ENCODE measurements around the gene ARHGAP40.

The ARHGAP40 gene

DNA sequence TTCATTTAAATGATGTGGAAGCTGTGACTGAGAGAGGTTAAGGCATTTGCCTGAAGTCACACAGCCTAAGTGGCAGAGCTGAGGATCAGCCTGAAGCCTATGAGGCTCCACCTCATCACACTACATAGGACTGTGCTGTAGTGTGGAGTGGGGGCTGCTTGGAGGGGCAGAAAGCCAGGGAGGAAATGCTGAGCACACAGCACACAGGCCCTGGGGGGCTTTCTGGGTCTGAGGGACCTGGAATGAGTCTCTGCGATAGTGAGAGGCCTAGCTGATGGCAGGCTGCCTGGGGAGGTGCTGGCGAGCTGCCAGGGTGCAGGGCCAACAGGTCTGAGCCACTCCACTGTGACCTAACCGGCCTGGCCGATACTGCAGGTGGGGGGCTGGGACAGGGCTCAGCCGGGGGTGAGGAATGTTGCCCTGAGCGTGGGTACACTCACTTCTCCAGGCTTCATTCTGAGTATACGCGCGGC is 2.2 kb upstream of the ARHGAP40 start:
- DNase-seq: no peak
- no peaks in the 10 kb centered on the region for H3K4me1 ChIP-seq (ENCODE audit: control insufficient read depth, insufficient read depth, low read length, poor library complexity, severe bottlenecking)
- H3K27me3 ChIP-seq (replicated peaks; ENCODE audit: control insufficient read depth, insufficient read depth, low read length, poor library complexity, severe bottlenecking): peaks cover 11% of the 10 kb centered on the region
- H3K9me3 ChIP-seq (ENCODE audit: control insufficient read depth, low read length): no peaks in the 10 kb centered on the region
- no peak overlapping the region for H3K27ac ChIP-seq (ENCODE audit: insufficient read depth, low read length, poor library complexity, severe bottlenecking)
- H3K36me3 ChIP-seq (ENCODE audit: control insufficient read depth, insufficient read depth, low read length): no peaks in the 10 kb centered on the region
- no peak overlapping the region for H3K4me3 ChIP-seq (ENCODE audit: insufficient read depth, low read depth, low read length, poor library complexity, severe bottlenecking)

DNA sequence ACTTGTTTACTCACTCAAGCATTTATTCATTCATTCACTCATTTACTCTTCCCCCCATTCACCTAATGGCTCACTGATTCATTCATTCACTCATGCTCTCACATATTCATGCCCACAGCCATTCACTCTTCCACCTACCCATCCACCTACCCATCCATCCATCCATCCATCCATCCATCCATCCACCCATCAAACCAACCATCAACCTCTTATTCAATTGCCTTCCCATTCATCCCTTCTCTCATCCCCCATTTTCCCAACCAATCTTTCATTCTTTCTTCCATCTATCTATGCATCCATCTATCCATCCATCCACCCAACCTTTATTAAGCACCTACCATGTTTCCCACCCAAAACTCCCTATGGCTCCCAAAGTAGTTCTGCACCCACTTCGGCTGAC is 1.6 kb upstream of the ARHGAP40 start:
- H3K9me3 ChIP-seq (ENCODE audit: control insufficient read depth, low read length): no peaks in the 10 kb centered on the region
- H3K4me1 ChIP-seq (ENCODE audit: control insufficient read depth, insufficient read depth, low read length, poor library complexity, severe bottlenecking): no peaks in the 10 kb centered on the region
- no peak for DNase-seq
- H3K27me3 ChIP-seq (replicated peaks; ENCODE audit: control insufficient read depth, insufficient read depth, low read length, poor library complexity, severe bottlenecking): peaks cover 11% of the 10 kb centered on the region
- H3K4me3 ChIP-seq (ENCODE audit: insufficient read depth, low read depth, low read length, poor library complexity, severe bottlenecking): no peak overlapping the region
- H3K36me3 ChIP-seq (ENCODE audit: control insufficient read depth, insufficient read depth, low read length): no peaks in the 10 kb centered on the region
- no peak overlapping the region for H3K27ac ChIP-seq (ENCODE audit: insufficient read depth, low read length, poor library complexity, severe bottlenecking)

DNA sequence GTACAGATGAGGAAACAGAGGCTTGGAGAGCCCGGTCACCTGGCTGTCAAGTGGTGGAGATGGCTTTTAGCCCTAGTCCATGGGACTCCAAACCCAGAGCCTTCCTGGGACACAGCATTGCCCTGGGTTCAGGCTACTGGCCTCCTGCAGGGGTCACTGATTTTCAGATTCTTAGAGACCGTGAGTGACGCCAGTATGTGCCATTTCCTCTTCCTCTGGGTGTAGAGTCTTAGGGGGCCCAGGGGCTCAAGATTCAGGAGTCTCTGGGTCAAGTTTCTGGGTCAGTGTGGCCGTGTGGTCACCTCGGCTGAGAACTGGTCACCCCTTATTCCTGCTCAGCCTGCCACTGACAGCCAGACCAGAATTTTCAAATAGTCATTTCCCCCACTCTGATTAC is 574 bp downstream of the ARHGAP40 start:
- Histone ChIP-seq H3K27ac (ENCODE audit: insufficient read depth, low read length, poor library complexity, severe bottlenecking) (no peak overlapping the region), H3K4me3 (ENCODE audit: insufficient read depth, low read depth, low read length, poor library complexity, severe bottlenecking) (no peak overlapping the region), H3K4me1 (ENCODE audit: control insufficient read depth, insufficient read depth, low read length, poor library complexity, severe bottlenecking) (no peaks in the 10 kb centered on the region), H3K9me3 (ENCODE audit: control insufficient read depth, low read length) (no peaks in the 10 kb centered on the region), H3K36me3 (ENCODE audit: control insufficient read depth, insufficient read depth, low read length) (no peaks in the 10 kb centered on the region), H3K27me3 (replicated peaks; ENCODE audit: control insufficient read depth, insufficient read depth, low read length, poor library complexity, severe bottlenecking) (peaks cover 11% of the 10 kb centered on the region)
- DNase-seq: no peak

DNA sequence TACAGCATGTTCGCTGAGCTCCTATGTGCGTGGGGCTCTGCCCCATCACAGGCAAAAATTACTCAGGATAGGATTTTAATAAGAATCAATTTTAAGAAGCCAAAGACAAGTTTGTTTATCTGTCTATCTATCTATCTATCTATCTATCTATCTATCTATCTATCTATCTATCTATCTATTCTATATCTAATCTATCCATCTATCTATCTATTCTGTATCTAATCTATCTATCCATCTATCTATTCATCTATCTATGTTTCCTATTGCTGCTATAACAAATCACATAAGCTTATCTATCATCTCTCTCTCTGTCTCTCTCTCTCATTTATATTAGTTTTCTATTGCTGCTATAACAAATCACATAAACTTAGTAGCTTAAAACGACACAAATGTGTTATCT is 1.7 kb downstream of the ARHGAP40 start:
- no peak for DNase-seq
- Histone ChIP-seq H3K36me3 (ENCODE audit: control insufficient read depth, insufficient read depth, low read length) (no peaks in the 10 kb centered on the region), H3K4me1 (ENCODE audit: control insufficient read depth, insufficient read depth, low read length, poor library complexity, severe bottlenecking) (no peaks in the 10 kb centered on the region), H3K9me3 (ENCODE audit: control insufficient read depth, low read length) (no peaks in the 10 kb centered on the region), H3K27ac (ENCODE audit: insufficient read depth, low read length, poor library complexity, severe bottlenecking) (no peak overlapping the region), H3K4me3 (ENCODE audit: insufficient read depth, low read depth, low read length, poor library complexity, severe bottlenecking) (no peak overlapping the region), H3K27me3 (replicated peaks; ENCODE audit: control insufficient read depth, insufficient read depth, low read length, poor library complexity, severe bottlenecking) (peaks cover 11% of the 10 kb centered on the region)

DNA sequence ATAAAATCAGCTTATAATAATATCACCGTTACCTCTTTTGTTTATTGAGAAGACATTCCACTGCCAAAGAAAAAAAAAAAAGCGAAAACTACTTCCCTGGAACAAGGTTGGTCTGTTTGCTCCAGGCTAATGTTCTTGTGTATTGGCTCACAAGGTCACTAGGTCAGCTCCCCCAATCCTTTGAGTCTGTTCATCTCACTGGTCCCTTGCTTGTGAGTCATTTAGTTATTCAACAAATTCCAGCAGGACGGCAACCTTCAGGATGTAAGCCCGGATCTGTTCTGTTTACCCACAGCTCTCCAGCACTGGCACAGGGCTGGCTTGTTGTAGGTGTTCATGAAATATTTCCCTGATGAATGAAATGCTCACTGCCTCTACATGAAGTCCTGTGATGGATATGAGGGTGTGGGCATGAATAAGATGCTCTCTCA is 3.3 kb downstream of the ARHGAP40 start:
- H3K27me3 ChIP-seq (replicated peaks; ENCODE audit: control insufficient read depth, insufficient read depth, low read length, poor library complexity, severe bottlenecking): peaks cover 11% of the 10 kb centered on the region
- DNase-seq: no peak
- no peak overlapping the region for H3K4me3 ChIP-seq (ENCODE audit: insufficient read depth, low read depth, low read length, poor library complexity, severe bottlenecking)
- H3K9me3 ChIP-seq (ENCODE audit: control insufficient read depth, low read length): no peaks in the 10 kb centered on the region
- no peaks in the 10 kb centered on the region for H3K4me1 ChIP-seq (ENCODE audit: control insufficient read depth, insufficient read depth, low read length, poor library complexity, severe bottlenecking)
- no peaks in the 10 kb centered on the region for H3K36me3 ChIP-seq (ENCODE audit: control insufficient read depth, insufficient read depth, low read length)
- no peak overlapping the region for H3K27ac ChIP-seq (ENCODE audit: insufficient read depth, low read length, poor library complexity, severe bottlenecking)

DNA sequence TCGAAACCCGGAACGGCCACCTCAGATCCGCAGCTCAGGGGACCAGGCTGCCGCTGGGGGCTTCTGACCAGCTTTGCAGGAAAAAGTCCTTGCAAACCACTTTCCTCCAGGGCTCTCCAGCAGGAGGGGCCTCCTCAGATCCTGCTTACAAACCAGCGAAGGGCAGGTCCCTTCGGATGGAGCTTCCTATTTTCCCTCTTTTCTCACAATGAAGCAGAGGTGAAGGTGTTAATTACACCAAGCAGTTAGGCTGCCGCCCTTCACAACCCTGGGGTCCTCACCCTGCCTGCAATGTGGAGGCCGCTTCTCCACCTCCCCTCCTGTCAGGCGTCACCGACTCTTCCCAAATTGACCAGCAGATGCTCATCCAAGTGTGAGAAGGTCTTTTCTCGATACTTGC is 5.7 kb downstream of the ARHGAP40 start:
- Histone ChIP-seq H3K4me3 (ENCODE audit: insufficient read depth, low read depth, low read length, poor library complexity, severe bottlenecking) (no peak overlapping the region), H3K27me3 (replicated peaks; ENCODE audit: control insufficient read depth, insufficient read depth, low read length, poor library complexity, severe bottlenecking) (no peaks in the 10 kb centered on the region), H3K36me3 (ENCODE audit: control insufficient read depth, insufficient read depth, low read length) (no peaks in the 10 kb centered on the region), H3K27ac (ENCODE audit: insufficient read depth, low read length, poor library complexity, severe bottlenecking) (no peak overlapping the region), H3K4me1 (ENCODE audit: control insufficient read depth, insufficient read depth, low read length, poor library complexity, severe bottlenecking) (no peaks in the 10 kb centered on the region), H3K9me3 (ENCODE audit: control insufficient read depth, low read length) (no peaks in the 10 kb centered on the region)
- no peak for DNase-seq

DNA sequence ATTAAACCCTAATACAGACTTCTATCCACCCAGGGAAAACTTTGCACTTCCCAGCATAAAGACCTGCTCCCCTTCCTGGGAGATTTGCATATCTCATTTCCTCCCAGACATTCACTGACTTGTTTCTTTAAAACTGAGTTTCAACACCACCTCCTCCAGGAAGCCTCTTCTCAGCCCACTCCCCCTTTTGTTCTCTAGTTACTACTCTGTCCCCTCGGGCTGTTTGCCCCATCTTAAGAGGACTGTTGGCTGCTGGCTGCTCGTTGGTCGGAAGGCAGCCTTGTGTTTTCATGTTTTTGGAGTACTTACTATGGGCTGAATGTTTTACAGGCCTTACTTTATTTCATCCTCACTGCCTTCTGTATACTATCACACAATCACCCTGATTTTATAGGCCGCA is 6.6 kb downstream of the ARHGAP40 start:
- H3K36me3 ChIP-seq (ENCODE audit: control insufficient read depth, insufficient read depth, low read length): no peaks in the 10 kb centered on the region
- no peaks in the 10 kb centered on the region for H3K4me1 ChIP-seq (ENCODE audit: control insufficient read depth, insufficient read depth, low read length, poor library complexity, severe bottlenecking)
- no peak overlapping the region for H3K4me3 ChIP-seq (ENCODE audit: insufficient read depth, low read depth, low read length, poor library complexity, severe bottlenecking)
- no peaks in the 10 kb centered on the region for H3K9me3 ChIP-seq (ENCODE audit: control insufficient read depth, low read length)
- no peak overlapping the region for H3K27ac ChIP-seq (ENCODE audit: insufficient read depth, low read length, poor library complexity, severe bottlenecking)
- H3K27me3 ChIP-seq (replicated peaks; ENCODE audit: control insufficient read depth, insufficient read depth, low read length, poor library complexity, severe bottlenecking): no peaks in the 10 kb centered on the region
- no peak for DNase-seq

DNA sequence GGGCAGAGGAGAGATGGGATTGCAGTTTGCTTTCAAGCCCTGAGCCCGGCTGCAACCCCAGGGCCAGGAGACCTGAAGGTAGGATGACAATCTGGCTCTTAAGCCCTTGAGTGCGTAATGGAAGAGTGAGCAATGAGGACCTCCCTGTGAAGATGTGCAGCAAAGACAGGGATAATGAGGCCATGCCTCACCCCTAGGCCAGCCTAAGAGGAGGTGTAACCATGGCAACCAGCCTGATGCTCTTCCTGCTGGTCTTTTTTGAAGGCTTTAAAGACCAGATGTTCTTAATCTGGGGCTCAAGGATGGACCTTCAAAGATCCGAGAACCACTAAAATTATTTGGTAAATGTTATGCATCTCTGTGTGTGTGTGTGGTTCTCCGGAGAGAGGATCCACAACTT is 8.2 kb downstream of the ARHGAP40 start:
- Histone ChIP-seq H3K4me1 (ENCODE audit: control insufficient read depth, insufficient read depth, low read length, poor library complexity, severe bottlenecking) (no peaks in the 10 kb centered on the region), H3K27me3 (replicated peaks; ENCODE audit: control insufficient read depth, insufficient read depth, low read length, poor library complexity, severe bottlenecking) (no peaks in the 10 kb centered on the region), H3K9me3 (ENCODE audit: control insufficient read depth, low read length) (no peaks in the 10 kb centered on the region), H3K27ac (ENCODE audit: insufficient read depth, low read length, poor library complexity, severe bottlenecking) (no peak overlapping the region), H3K36me3 (ENCODE audit: control insufficient read depth, insufficient read depth, low read length) (no peaks in the 10 kb centered on the region), H3K4me3 (ENCODE audit: insufficient read depth, low read depth, low read length, poor library complexity, severe bottlenecking) (no peak overlapping the region)
- DNase-seq: no peak

DNA sequence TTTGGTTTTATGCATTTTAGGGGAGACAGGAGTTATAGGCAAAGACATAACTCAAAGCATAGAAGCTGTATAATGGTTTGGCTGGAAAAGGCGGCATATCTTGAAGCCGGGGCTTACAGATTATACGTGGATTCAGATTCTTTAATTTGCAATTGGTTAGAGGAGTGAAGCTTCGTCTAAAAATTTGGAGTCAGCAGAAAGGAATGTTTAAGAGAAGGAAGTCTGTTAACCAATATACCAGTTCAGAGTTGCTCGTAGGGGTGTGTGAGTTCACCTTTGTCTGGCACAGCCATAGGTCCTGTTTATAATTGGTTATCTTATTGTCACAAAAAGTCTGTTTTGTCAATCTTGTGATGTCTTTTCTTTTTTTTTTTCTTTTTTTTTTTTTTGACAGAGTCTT is 8.9 kb downstream of the ARHGAP40 start:
- H3K9me3 ChIP-seq (ENCODE audit: control insufficient read depth, low read length): no peaks in the 10 kb centered on the region
- no peaks in the 10 kb centered on the region for H3K36me3 ChIP-seq (ENCODE audit: control insufficient read depth, insufficient read depth, low read length)
- H3K4me1 ChIP-seq (ENCODE audit: control insufficient read depth, insufficient read depth, low read length, poor library complexity, severe bottlenecking): no peaks in the 10 kb centered on the region
- no peak for DNase-seq
- no peak overlapping the region for H3K27ac ChIP-seq (ENCODE audit: insufficient read depth, low read length, poor library complexity, severe bottlenecking)
- no peak overlapping the region for H3K4me3 ChIP-seq (ENCODE audit: insufficient read depth, low read depth, low read length, poor library complexity, severe bottlenecking)
- no peaks in the 10 kb centered on the region for H3K27me3 ChIP-seq (replicated peaks; ENCODE audit: control insufficient read depth, insufficient read depth, low read length, poor library complexity, severe bottlenecking)

DNA sequence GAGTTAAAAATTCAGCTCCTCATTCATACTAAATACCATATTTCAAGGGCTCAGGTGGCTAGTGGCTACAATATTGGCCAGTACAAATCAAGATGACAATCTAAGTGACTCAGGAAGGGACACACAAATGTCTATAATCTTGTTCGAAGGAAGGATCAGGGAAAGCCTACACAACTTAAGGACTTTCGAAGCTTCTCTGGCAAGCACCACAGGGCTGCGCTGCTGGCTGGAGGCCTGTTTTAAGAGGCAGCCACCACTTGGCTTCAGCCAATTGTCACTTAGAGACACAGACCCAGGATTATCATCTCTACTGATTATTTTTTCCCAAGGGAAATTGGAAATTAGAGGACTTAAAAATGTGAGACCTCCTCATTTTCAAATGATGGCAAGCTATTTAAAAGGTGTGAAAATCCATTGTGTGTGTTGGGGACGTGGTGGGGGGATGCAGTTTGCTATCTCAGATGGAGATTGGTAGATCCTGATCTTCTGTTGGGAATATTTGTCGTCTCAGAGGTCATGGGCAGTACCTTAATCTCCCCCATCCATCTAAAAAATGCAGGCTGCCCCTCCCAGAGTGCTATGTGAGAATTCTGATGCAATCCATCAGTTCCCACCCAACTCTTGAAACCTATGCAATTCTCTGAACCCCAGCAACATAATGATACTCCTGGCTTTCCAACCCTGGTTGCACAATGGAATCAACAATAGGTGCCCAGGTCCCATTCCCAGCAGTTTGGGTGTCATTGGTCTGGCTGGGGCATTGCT is 11.3 kb downstream of the ARHGAP40 start:
- Histone ChIP-seq H3K36me3 (ENCODE audit: control insufficient read depth, insufficient read depth, low read length) (no peaks in the 10 kb centered on the region), H3K4me3 (ENCODE audit: insufficient read depth, low read depth, low read length, poor library complexity, severe bottlenecking) (no peak overlapping the region), H3K4me1 (ENCODE audit: control insufficient read depth, insufficient read depth, low read length, poor library complexity, severe bottlenecking) (no peaks in the 10 kb centered on the region), H3K27me3 (replicated peaks; ENCODE audit: control insufficient read depth, insufficient read depth, low read length, poor library complexity, severe bottlenecking) (no peaks in the 10 kb centered on the region), H3K27ac (ENCODE audit: insufficient read depth, low read length, poor library complexity, severe bottlenecking) (no peak overlapping the region), H3K9me3 (ENCODE audit: control insufficient read depth, low read length) (no peaks in the 10 kb centered on the region)
- no peak for DNase-seq

Data from effector memory CD4-positive, alpha-beta T cell (primary cell).